UCSD-AML1 (cell line): ENCODE results near the gene AEBP1.
A peak's percentile ranks its signal among the peaks of the same experiment; 100 is the strongest.

Experiments used
- DNase-seq: peaks from one replicate; lab custom pipeline; 2025; ENCODE audit not compliant: unreplicated experiment; lab: John Stamatoyannopoulos, UW

AEBP1 gene

GRCh38 chr7:44083796-44084195, 20.3 kb upstream of the AEBP1 start:
- no peak for DNase-seq

GRCh38 chr7:44084701-44085100, 19.4 kb upstream of the AEBP1 start:
- no peak for DNase-seq

GRCh38 chr7:44085546-44085945, 18.6 kb upstream of the AEBP1 start:
- DNase-seq = no peak

- no peak for DNase-seq
Measured at GRCh38 chr7:44086627-44087026, 17.5 kb upstream of the AEBP1 start.

GRCh38 chr7:44087911-44088838, 16.0 kb upstream of the AEBP1 start:
- no peak for DNase-seq

- no peak for DNase-seq
Measured at GRCh38 chr7:44093102-44093641, 11.0 kb upstream of the AEBP1 start.

GRCh38 chr7:44094365-44094764, 9.8 kb upstream of the AEBP1 start:
- no peak for DNase-seq

- DNase-seq = no peak
Measured at GRCh38 chr7:44094883-44095592, 9.1 kb upstream of the AEBP1 start.

- DNase-seq = no peak
Measured at GRCh38 chr7:44095781-44096180, 8.4 kb upstream of the AEBP1 start.

- no peak for DNase-seq
Measured at GRCh38 chr7:44096326-44096881, 7.7 kb upstream of the AEBP1 start.

- peak; percentile 12 for DNase-seq
Measured at GRCh38 chr7:44097064-44097932, 6.8 kb upstream of the AEBP1 start.

- no peak for DNase-seq
Measured at GRCh38 chr7:44098092-44099068, 5.8 kb upstream of the AEBP1 start.

- DNase-seq = no peak
Measured at GRCh38 chr7:44099669-44100068, 4.5 kb upstream of the AEBP1 start.

GRCh38 chr7:44100458-44101302, 3.5 kb upstream of the AEBP1 start:
- no peak for DNase-seq

- DNase-seq = no peak
Measured at GRCh38 chr7:44101303-44101965, 2.7 kb upstream of the AEBP1 start.

- no peak for DNase-seq
Measured at GRCh38 chr7:44101966-44102845, 1.9 kb upstream of the AEBP1 start.
